ENCODE results near the gene SLC51B.

- TF ChIP-seq CTCF (IDR thresholded peaks at IDR 0.05 in 4 of 5, conservative IDR thresholded peaks at IDR 0.05 in 1 of 5) (peak; percentile 49 to 80 (median 66)), POLR2A (IDR thresholded peaks at IDR 0.05) (no peak)
Measured at GRCh38 chr15:65077981-65078352, 32.8 kb downstream of the SLC51B start.
